ENCODE data around the gene PNMA8A. TPM values are rescaled to one million over a fixed set of nuclear protein-coding genes. Genes with fewer than 3 reads are reported as not detected.
"Not testable (repeated sequence)": the region's sequence is repeated elsewhere in the genome, so short reads cannot be mapped to it uniquely, and the experiment has no call there.

PNMA8A gene
- total and polyA plus RNA-seq, 2 experiments from 2014 or later: 17.8 to 21.7 TPM

- TF ChIP-seq ZNF462 (CRISPR knock-in tag; IDR thresholded peaks at IDR 0.05): no peak
Measured at GRCh38 chr19:46435009-46435408, 36.4 kb downstream of the PNMA8A start (continued).

- not testable (repeated sequence) for H3F3A ChIP-seq (replicated peaks; ENCODE audit: low read depth); H3K79me2 ChIP-seq (replicated peaks; ENCODE audit: insufficient read depth); H3K36me3 ChIP-seq (ENCODE audit: insufficient read depth); H3K4me2 ChIP-seq; H3K4me1 Mint-ChIP-seq; DNase-seq (ENCODE audit: low spot score); H3K4me3 Mint-ChIP-seq; H3K9me3 Mint-ChIP-seq; H3K27me3 ChIP-seq (ENCODE audit: insufficient read depth); H3K4me3 ChIP-seq; H3K9me2 ChIP-seq (ENCODE audit: insufficient read depth); H4K20me1 ChIP-seq (replicated peaks; ENCODE audit: insufficient read depth); H3K4me1 ChIP-seq (ENCODE audit: insufficient read depth); H3K36me3 Mint-ChIP-seq (ENCODE audit: low read depth); H2AFZ ChIP-seq; H3K27ac ChIP-seq (ENCODE audit: low read depth); H3K27me3 Mint-ChIP-seq (ENCODE audit: insufficient read depth, low read depth, poor library complexity); H3K27ac Mint-ChIP-seq; ATAC-seq
Measured at GRCh38 chr19:46433470-46433869, 37.9 kb downstream of the PNMA8A start.

GRCh38 chr19:46431824-46432223 is 39.5 kb downstream of the PNMA8A start:
- Histone ChIP-seq H3K4me2 (no peak overlapping the region), H3K4me1 (ENCODE audit: insufficient read depth) (peaks cover 7% of the 10 kb centered on the region; the same call in 1 of the 2 replicates), H3K27ac (ENCODE audit: low read depth) (no peak overlapping the region), H3K36me3 (ENCODE audit: insufficient read depth) (no peaks in the 10 kb centered on the region), H3K4me3 (no peak overlapping the region), H3K27me3 (ENCODE audit: insufficient read depth) (no peaks in the 10 kb centered on the region), H3F3A (replicated peaks; ENCODE audit: low read depth) (no peaks in the 10 kb centered on the region), H3K9me2 (ENCODE audit: insufficient read depth) (no peaks in the 10 kb centered on the region), H4K20me1 (replicated peaks; ENCODE audit: insufficient read depth) (no peaks in the 10 kb centered on the region), H2AFZ (0 out of 2 replicates have a peak overlapping the region, but pooled peaks have one; percentile 56), H3K79me2 (replicated peaks; ENCODE audit: insufficient read depth) (no peaks in the 10 kb centered on the region)
- no peaks in the 10 kb centered on the region for H3K36me3 Mint-ChIP-seq (ENCODE audit: low read depth)
- TF ChIP-seq EZH2phosphoT487 (IDR thresholded peaks at IDR 0.05; ENCODE audit: unreplicated experiment) (no peak), CTCF (conservative IDR thresholded peaks at IDR 0.05; ENCODE audit: low read depth in 2 of 2) (peak; percentile 58 to 84)
- H3K4me1 Mint-ChIP-seq: peaks cover 17% of the 10 kb centered on the region
- peak; percentile 74 for ATAC-seq
- H3K9me3 Mint-ChIP-seq: no peaks in the 10 kb centered on the region
- DNase-seq (ENCODE audit: low spot score): peak; percentile 86
- peaks cover 5% of the 10 kb centered on the region for H3K27me3 Mint-ChIP-seq (ENCODE audit: insufficient read depth, low read depth, poor library complexity)
- H3K27ac Mint-ChIP-seq: no peak overlapping the region
- H3K4me3 Mint-ChIP-seq: no peak overlapping the region; the same call in 2 of the 3 replicates
